Measurements from ENCODE around the gene RPL3.

DNA sequence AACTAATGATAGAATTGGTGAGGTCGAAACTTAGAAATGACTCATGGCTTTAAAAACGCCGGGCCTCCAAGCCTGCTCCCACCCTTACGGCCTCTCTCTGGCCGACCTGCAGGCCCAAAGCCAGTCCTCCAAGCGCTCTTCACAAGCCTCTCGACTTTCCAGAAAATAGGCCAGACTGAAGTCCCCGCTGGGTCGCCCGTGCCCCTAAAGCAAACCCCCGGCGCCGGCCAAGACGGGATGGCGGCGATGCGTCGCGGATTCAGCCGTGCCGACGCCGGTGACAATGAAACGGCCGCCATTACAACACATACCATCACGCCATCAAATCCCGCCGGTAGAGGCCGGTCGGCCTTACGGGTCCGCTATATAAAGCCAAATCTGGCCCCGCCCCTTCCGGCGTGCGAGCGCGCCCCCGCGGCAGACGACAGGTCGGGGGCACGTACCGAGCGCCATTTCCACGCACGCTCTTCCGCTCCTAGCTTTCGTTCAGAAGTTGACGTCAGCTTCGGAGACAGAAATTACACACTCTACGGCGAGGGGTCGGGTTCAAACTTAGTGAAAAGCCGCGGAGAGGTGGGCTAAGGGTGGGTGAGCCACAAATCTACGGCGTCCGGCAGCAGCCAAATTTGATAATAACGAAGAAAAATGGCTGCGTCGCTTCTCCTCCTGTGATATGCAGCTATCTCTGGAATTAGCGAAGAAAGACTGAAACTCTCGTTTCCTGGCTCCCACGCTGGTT is at the start of gene RPL3:
- no peak for TF ChIP-seq MXD4 (CRISPR knock-in tag; IDR thresholded peaks at IDR 0.05; ENCODE audit: borderline replicate concordance)
- TF ChIP-seq, protein P1, sequence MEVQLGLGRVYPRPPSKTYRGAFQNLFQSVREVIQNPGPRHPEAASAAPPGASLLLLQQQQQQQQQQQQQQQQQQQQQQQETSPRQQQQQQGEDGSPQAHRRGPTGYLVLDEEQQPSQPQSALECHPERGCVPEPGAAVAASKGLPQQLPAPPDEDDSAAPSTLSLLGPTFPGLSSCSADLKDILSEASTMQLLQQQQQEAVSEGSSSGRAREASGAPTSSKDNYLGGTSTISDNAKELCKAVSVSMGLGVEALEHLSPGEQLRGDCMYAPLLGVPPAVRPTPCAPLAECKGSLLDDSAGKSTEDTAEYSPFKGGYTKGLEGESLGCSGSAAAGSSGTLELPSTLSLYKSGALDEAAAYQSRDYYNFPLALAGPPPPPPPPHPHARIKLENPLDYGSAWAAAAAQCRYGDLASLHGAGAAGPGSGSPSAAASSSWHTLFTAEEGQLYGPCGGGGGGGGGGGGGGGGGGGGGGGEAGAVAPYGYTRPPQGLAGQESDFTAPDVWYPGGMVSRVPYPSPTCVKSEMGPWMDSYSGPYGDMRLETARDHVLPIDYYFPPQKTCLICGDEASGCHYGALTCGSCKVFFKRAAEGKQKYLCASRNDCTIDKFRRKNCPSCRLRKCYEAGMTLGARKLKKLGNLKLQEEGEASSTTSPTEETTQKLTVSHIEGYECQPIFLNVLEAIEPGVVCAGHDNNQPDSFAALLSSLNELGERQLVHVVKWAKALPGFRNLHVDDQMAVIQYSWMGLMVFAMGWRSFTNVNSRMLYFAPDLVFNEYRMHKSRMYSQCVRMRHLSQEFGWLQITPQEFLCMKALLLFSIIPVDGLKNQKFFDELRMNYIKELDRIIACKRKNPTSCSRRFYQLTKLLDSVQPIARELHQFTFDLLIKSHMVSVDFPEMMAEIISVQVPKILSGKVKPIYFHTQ (CRISPR knock-in tag; IDR thresholded peaks at IDR 0.05) = peak; percentile 46; the same call in 1 of the 2 replicates
- no peak for TF ChIP-seq CTCF (IDR thresholded peaks at IDR 0.05)
- no peak for TF ChIP-seq FOXJ3 (CRISPR knock-in tag; IDR thresholded peaks at IDR 0.05; ENCODE audit: borderline replicate concordance)
- TF ChIP-seq NR2C2 (CRISPR knock-in tag; IDR thresholded peaks at IDR 0.05) = no peak
- TF ChIP-seq PRDM15 (CRISPR knock-in tag; IDR thresholded peaks at IDR 0.05) = no peak
- TF ChIP-seq GTF2I (CRISPR knock-in tag; conservative IDR thresholded peaks at IDR 0.05) = no peak
- peak; percentile 99 for TF ChIP-seq SP1 (CRISPR knock-in tag; conservative IDR thresholded peaks at IDR 0.05)
- TF ChIP-seq ZNF512 (CRISPR knock-in tag; IDR thresholded peaks at IDR 0.05; ENCODE audit: borderline replicate concordance) = no peak
- peak; percentile 82 for TF ChIP-seq MAX (CRISPR knock-in tag; IDR thresholded peaks at IDR 0.05)
- TF ChIP-seq USF1 (CRISPR knock-in tag; IDR thresholded peaks at IDR 0.05) = no peak
